ENCODE measurements around the gene P4HA2. TPM values are rescaled to one million over a fixed set of nuclear protein-coding genes. Genes with fewer than 3 reads are reported as not detected.

The P4HA2 gene
- total RNA-seq, 1 donor from 2014 or later = 26.6 TPM

- peaks cover 5% of the 10 kb centered on the region for H3K9me3 Mint-ChIP-seq (ENCODE audit: unreplicated experiment)
- H3K4me3 Mint-ChIP-seq (ENCODE audit: unreplicated experiment) = no peak overlapping the region
- no peaks in the 10 kb centered on the region for H3K4me1 Mint-ChIP-seq (ENCODE audit: low read depth, unreplicated experiment)
- peaks cover 27% of the 10 kb centered on the region for H3K36me3 Mint-ChIP-seq (ENCODE audit: unreplicated experiment)
- DNase-seq = no peak
- H3K27ac Mint-ChIP-seq (ENCODE audit: unreplicated experiment) = no peak overlapping the region
- no peak for TF ChIP-seq CTCF (IDR thresholded peaks at IDR 0.05; ENCODE audit: partially characterized antibody, unreplicated experiment)
- H3K27me3 Mint-ChIP-seq (ENCODE audit: unreplicated experiment) = peaks cover 2% of the 10 kb centered on the region
Measured at GRCh38 chr5:132245593-132245992, 17.9 kb upstream of the P4HA2 start.

GRCh38 chr5:132243366-132243977, 15.8 kb upstream of the P4HA2 start:
- DNase-seq = peak; percentile 4
- H3K9me3 Mint-ChIP-seq (ENCODE audit: unreplicated experiment) = peaks cover 5% of the 10 kb centered on the region
- no peak overlapping the region for H3K4me3 Mint-ChIP-seq (ENCODE audit: unreplicated experiment)
- no peak for TF ChIP-seq CTCF (IDR thresholded peaks at IDR 0.05; ENCODE audit: partially characterized antibody, unreplicated experiment)
- peaks cover 4% of the 10 kb centered on the region for H3K27me3 Mint-ChIP-seq (ENCODE audit: unreplicated experiment)
- H3K4me1 Mint-ChIP-seq (ENCODE audit: low read depth, unreplicated experiment) = no peaks in the 10 kb centered on the region
- peaks cover 27% of the 10 kb centered on the region for H3K36me3 Mint-ChIP-seq (ENCODE audit: unreplicated experiment)
- H3K27ac Mint-ChIP-seq (ENCODE audit: unreplicated experiment) = no peak overlapping the region

- Mint-ChIP-seq H3K4me3 (ENCODE audit: unreplicated experiment) (no peak overlapping the region), H3K9me3 (ENCODE audit: unreplicated experiment) (peaks cover 5% of the 10 kb centered on the region), H3K27ac (ENCODE audit: unreplicated experiment) (no peak overlapping the region), H3K27me3 (ENCODE audit: unreplicated experiment) (peaks cover 7% of the 10 kb centered on the region), H3K36me3 (ENCODE audit: unreplicated experiment) (peaks cover 10% of the 10 kb centered on the region), H3K4me1 (ENCODE audit: low read depth, unreplicated experiment) (no peaks in the 10 kb centered on the region)
- no peak for TF ChIP-seq CTCF (IDR thresholded peaks at IDR 0.05; ENCODE audit: partially characterized antibody, unreplicated experiment)
- peak; percentile 1 for DNase-seq
Measured at GRCh38 chr5:132239776-132240175, 12.1 kb upstream of the P4HA2 start.

- TF ChIP-seq CTCF (IDR thresholded peaks at IDR 0.05; ENCODE audit: partially characterized antibody, unreplicated experiment) = no peak
- peaks cover 7% of the 10 kb centered on the region for H3K27me3 Mint-ChIP-seq (ENCODE audit: unreplicated experiment)
- no peak for DNase-seq
- H3K4me3 Mint-ChIP-seq (ENCODE audit: unreplicated experiment) = peak overlapping the region; percentile 35
- no peaks in the 10 kb centered on the region for H3K4me1 Mint-ChIP-seq (ENCODE audit: low read depth, unreplicated experiment)
- peaks cover 10% of the 10 kb centered on the region for H3K36me3 Mint-ChIP-seq (ENCODE audit: unreplicated experiment)
- no peak overlapping the region for H3K27ac Mint-ChIP-seq (ENCODE audit: unreplicated experiment)
- peaks cover 3% of the 10 kb centered on the region for H3K9me3 Mint-ChIP-seq (ENCODE audit: unreplicated experiment)
Measured at GRCh38 chr5:132238901-132239500, 11.3 kb upstream of the P4HA2 start.

- peak; percentile 86 for DNase-seq
- Mint-ChIP-seq H3K4me3 (ENCODE audit: unreplicated experiment) (no peak overlapping the region), H3K9me3 (ENCODE audit: unreplicated experiment) (no peaks in the 10 kb centered on the region), H3K36me3 (ENCODE audit: unreplicated experiment) (peaks cover 10% of the 10 kb centered on the region), H3K27ac (ENCODE audit: unreplicated experiment) (no peak overlapping the region), H3K27me3 (ENCODE audit: unreplicated experiment) (peaks cover 7% of the 10 kb centered on the region), H3K4me1 (ENCODE audit: low read depth, unreplicated experiment) (no peaks in the 10 kb centered on the region)
- peak; percentile 89 for TF ChIP-seq CTCF (IDR thresholded peaks at IDR 0.05; ENCODE audit: partially characterized antibody, unreplicated experiment)
Measured at GRCh38 chr5:132238169-132238744, 10.6 kb upstream of the P4HA2 start.
